B cell (primary cell): ENCODE data around the gene SLCO1A2. TPM values are rescaled to one million over a fixed set of nuclear protein-coding genes. Genes with fewer than 3 reads are reported as not detected.

Experiments used
- ATAC-seq: fragments of 200-7000 bp; cut with Tn5 transposase; one replicate; pipeline ENCODE4 v1.10.0; 2021; ENCODE audit warnings: low read depth, mild to moderate bottlenecking, moderate number of reproducible peaks, moderate library complexity
- CTCF ChIA-PET: fragments of 350-600 bp; sonication (Branson Sonifier 250); formaldehyde crosslinking; loops from one replicate; lab custom pipeline; 2021; ENCODE audit warnings: antibody characterized with exemption, inconsistent platforms; lab: Charles Lee
- POLR2A ChIA-PET: fragments of 350-600 bp; sonication (Branson Sonifier 250); formaldehyde crosslinking; loops from one replicate; lab custom pipeline; 2021; ENCODE audit warnings: antibody characterized with exemption; lab: Charles Lee
- DNase-seq: peaks from one replicate; pipeline ENCODE4 v3.0.0; 2013
- H2AFZ ChIP-seq: 2 replicates; pipeline ENCODE4 v1.6.1; 2012; ENCODE audit warnings: mild to moderate bottlenecking, low read depth, low read length; ENCODE audit not compliant: insufficient read depth, poor library complexity, severe bottlenecking
- H3K27ac ChIP-seq, 2 donors: 1 replicate in 1 of 2; 2 replicates in 1 of 2; pipeline ENCODE4 v1.5.1; 2012 to 2013; ENCODE audit warnings: low read length in 2 of 2, mild to moderate bottlenecking in 2 of 2, moderate library complexity in 1 of 2
- H3K27me3 ChIP-seq, 4 experiments: fragments of 200-600 bp in 1 of 4; sonication (generic) in 1 of 4; replicated peaks in 1 of 4; 1 replicate in 2 of 4; 2 replicates in 2 of 4; pipeline versions ENCODE4 v1.6.1 to v1.7.0; 2013 to 2016; ENCODE audit warnings: low read length in 3 of 4, mild to moderate bottlenecking in 2 of 4, mixed read lengths in 1 of 4, moderate library complexity in 1 of 4; ENCODE audit not compliant: insufficient read depth in 4 of 4, control insufficient read depth in 3 of 4; ENCODE audit errors: control extremely low read depth in 1 of 4
- H3K36me3 ChIP-seq, 2 experiments: replicated peaks in 1 of 2; 1 replicate in 1 of 2; 2 replicates in 1 of 2; pipeline versions ENCODE4 v1.6.1 to v1.7.1; 2013; ENCODE audit warnings: low read length in 1 of 2; ENCODE audit not compliant: insufficient read depth in 2 of 2, control insufficient read depth in 1 of 2; ENCODE audit errors: control extremely low read depth in 1 of 2, extremely low read depth in 1 of 2
- H3K4me1 ChIP-seq, 2 donors: fragments of 200-600 bp in 1 of 2; sonication (generic) in 1 of 2; 1 replicate in 1 of 2; 2 replicates in 1 of 2; pipeline versions ENCODE4 v1.5.1 to v1.6.1; 2013 to 2017; ENCODE audit warnings: low read length in 2 of 2; ENCODE audit not compliant: control insufficient read depth in 2 of 2, insufficient read depth in 2 of 2
- H3K4me2 ChIP-seq: replicated peaks from 2 replicates; pipeline ENCODE3; 2012; ENCODE audit warnings: mild to moderate bottlenecking, low read depth, low read length; ENCODE audit not compliant: poor library complexity, severe bottlenecking
- H3K4me3 ChIP-seq, 5 experiments: fragments of 200-600 bp in 1 of 5; sonication (generic) in 1 of 5; 1 replicate in 3 of 5; 2 replicates in 2 of 5; pipeline versions ENCODE4 v1.5.1 to v1.7.0; 2011 to 2016; ENCODE audit warnings: low read length in 4 of 5, mild to moderate bottlenecking in 4 of 5, low read depth in 2 of 5, control low read depth in 1 of 5, moderate library complexity in 1 of 5; ENCODE audit not compliant: insufficient read depth in 1 of 5; ENCODE audit errors: control extremely low read depth in 1 of 5, extremely low read depth in 1 of 5
- H3K79me2 ChIP-seq: fragments of 200-600 bp; sonication (generic); one replicate; pipeline ENCODE4 v1.6.0; 2016; ENCODE audit warnings: low read length; ENCODE audit not compliant: control insufficient read depth, insufficient read depth
- H3K9ac ChIP-seq: fragments of 200-600 bp; sonication (generic); 2 replicates; pipeline ENCODE4 v1.6.1; 2017; ENCODE audit warnings: mild to moderate bottlenecking, low read length, moderate library complexity
- H3K9me3 ChIP-seq, 3 donors: one replicate each; pipeline versions ENCODE4 v1.6.1 to v1.7.1; 2013; ENCODE audit warnings: low read length in 2 of 3; ENCODE audit not compliant: control insufficient read depth in 2 of 3, insufficient read depth in 1 of 3; ENCODE audit errors: control extremely low read depth in 1 of 3
- H4K20me1 ChIP-seq: 2 replicates; pipeline ENCODE4 v1.6.0; 2012; ENCODE audit warnings: mild to moderate bottlenecking, low read length; ENCODE audit not compliant: insufficient read depth, control insufficient read depth, poor library complexity, severe bottlenecking
- H3K27ac Mint-ChIP-seq: one replicate; pipeline ENCODE4 v1.8.0; 2021; ENCODE audit warnings: mixed read lengths
- H3K27me3 Mint-ChIP-seq: one replicate; pipeline ENCODE4 v1.8.0; 2021; ENCODE audit warnings: mixed read lengths
- H3K4me1 Mint-ChIP-seq: one replicate; pipeline ENCODE4 v1.8.0; 2021; ENCODE audit warnings: mixed read lengths
- H3K4me3 Mint-ChIP-seq: one replicate; pipeline ENCODE4 v1.8.0; 2021; ENCODE audit warnings: mixed read lengths
- H3K9me3 Mint-ChIP-seq: one replicate; pipeline ENCODE4 v1.8.0; 2022; ENCODE audit warnings: mixed read lengths; ENCODE audit not compliant: insufficient read depth
- EZH2 ChIP-seq: IDR thresholded peaks from 2 replicates; pipeline ENCODE4 v1.6.1; 2012; ENCODE audit warnings: borderline replicate concordance, low read depth, mild to moderate bottlenecking, moderate library complexity, low read length; ENCODE audit not compliant: insufficient read depth, poor library complexity, severe bottlenecking
- WGBS: methylation state at CpG from one replicate; pipeline ENCODE4 v1.1.5; 2013; ENCODE audit warnings: missing lambda C conversion rate; ENCODE audit not compliant: insufficient coverage; 5-methylcytosine and 5-hydroxymethylcytosine counted together
- intact Hi-C: fragments of 100-400 bp; cut with micrococcal nuclease; formaldehyde crosslinking; loops from one replicate; pipeline ENCODE4 v1.10.0; 2022
- polyA plus RNA-seq: library from polyadenylated mRNA; depleted of rRNA; stranded (reverse); fragments of >200 nt; gene quantifications from 2 replicates; pipeline ENCODE4 v1.2.3, GENCODE V29; 2012
- total RNA-seq, 2 donors: library from RNA; stranded (reverse); fragments of 120-200 nt in 1 of 2; gene quantifications; 1 replicate in 1 of 2; 2 replicates in 1 of 2; pipeline versions ENCODE4 v1.2.3 to v1.2.4, GENCODE V29; 2013 to 2022
- TF ChIP-seq, protein P1 (sequence below): fragments of 200-600 bp; IDR thresholded peaks from one replicate; pipeline ENCODE4 v1.8.0; 2022; ENCODE audit warnings: antibody characterized with exemption, mild to moderate bottlenecking

SLCO1A2 gene
- total and polyA plus RNA-seq, 2 donors (not counting 1 experiment from before 2014, with no cell fraction given) = not detected

- H3K27ac Mint-ChIP-seq = no peak overlapping the region
- Histone ChIP-seq H3K4me3 (no peak overlapping the region), H2AFZ (no peak overlapping the region), H3K79me2 (no peaks in the 10 kb centered on the region), H3K36me3 (no peaks in the 10 kb centered on the region), H3K4me2 (no peak overlapping the region), H3K9ac (no peak overlapping the region), H3K9me3 (no peaks in the 10 kb centered on the region), H3K4me1 (no peaks in the 10 kb centered on the region), H3K27me3 (peaks cover 0 to 5% (median 0%) of the 10 kb centered on the region in 4 experiments), H3K27ac (no peak overlapping the region), H4K20me1 (no peaks in the 10 kb centered on the region)
- ATAC-seq = no peak
- no peak for DNase-seq
- POLR2A ChIA-PET = no interaction called here
- H3K9me3 Mint-ChIP-seq = no peaks in the 10 kb centered on the region
- 100% methylated on average over 1 of the region's 3 CpGs for WGBS
- intact Hi-C loops = no loop called here
- no peak overlapping the region for H3K4me3 Mint-ChIP-seq
- H3K4me1 Mint-ChIP-seq = no peaks in the 10 kb centered on the region
- TF ChIP-seq EZH2 = no peak
- TF ChIP-seq, protein P1, sequence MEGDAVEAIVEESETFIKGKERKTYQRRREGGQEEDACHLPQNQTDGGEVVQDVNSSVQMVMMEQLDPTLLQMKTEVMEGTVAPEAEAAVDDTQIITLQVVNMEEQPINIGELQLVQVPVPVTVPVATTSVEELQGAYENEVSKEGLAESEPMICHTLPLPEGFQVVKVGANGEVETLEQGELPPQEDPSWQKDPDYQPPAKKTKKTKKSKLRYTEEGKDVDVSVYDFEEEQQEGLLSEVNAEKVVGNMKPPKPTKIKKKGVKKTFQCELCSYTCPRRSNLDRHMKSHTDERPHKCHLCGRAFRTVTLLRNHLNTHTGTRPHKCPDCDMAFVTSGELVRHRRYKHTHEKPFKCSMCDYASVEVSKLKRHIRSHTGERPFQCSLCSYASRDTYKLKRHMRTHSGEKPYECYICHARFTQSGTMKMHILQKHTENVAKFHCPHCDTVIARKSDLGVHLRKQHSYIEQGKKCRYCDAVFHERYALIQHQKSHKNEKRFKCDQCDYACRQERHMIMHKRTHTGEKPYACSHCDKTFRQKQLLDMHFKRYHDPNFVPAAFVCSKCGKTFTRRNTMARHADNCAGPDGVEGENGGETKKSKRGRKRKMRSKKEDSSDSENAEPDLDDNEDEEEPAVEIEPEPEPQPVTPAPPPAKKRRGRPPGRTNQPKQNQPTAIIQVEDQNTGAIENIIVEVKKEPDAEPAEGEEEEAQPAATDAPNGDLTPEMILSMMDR = no peak
- H3K27me3 Mint-ChIP-seq = no peaks in the 10 kb centered on the region
- CTCF ChIA-PET = no interaction called here
Measured at GRCh38 chr12:21379218-21379617, 44.5 kb upstream of the SLCO1A2 start.

GRCh38 chr12:21372602-21373001 is 37.9 kb upstream of the SLCO1A2 start, which contains the start of gene IAPP:
Gene IAPP (plus strand): TSS chr12:21372902. CDS start chr12:21373352, 450 bp downstream.
- DNase-seq (no peak), ATAC-seq (no peak)
- no peaks in the 10 kb centered on the region for H3K27me3 ChIP-seq
- CTCF ChIA-PET = no interaction called here
- H2AFZ ChIP-seq = no peak within 1 kb of the TSS
- H3K27ac ChIP-seq = no peak within 1 kb of the TSS
- WGBS = no CpG with 5 or more reads among the region's 2 CpGs
- H3K27me3 Mint-ChIP-seq = no peaks in the 10 kb centered on the region
- H3K9me3 ChIP-seq = no peaks in the 10 kb centered on the region
- intact Hi-C loops = no loop called here
- no peaks in the 10 kb centered on the region for H4K20me1 ChIP-seq
- H3K9ac ChIP-seq = no peak within 1 kb of the TSS
- no peak within 1 kb of the TSS for H3K4me3 ChIP-seq
- no peaks in the 10 kb centered on the region for H3K79me2 ChIP-seq
- no peaks in the 10 kb centered on the region for H3K36me3 ChIP-seq
- H3K9me3 Mint-ChIP-seq = no peaks in the 10 kb centered on the region
- H3K27ac Mint-ChIP-seq = no peak within 1 kb of the TSS
- no peak within 1 kb of the TSS for H3K4me3 Mint-ChIP-seq
- peaks cover 2% of the 10 kb centered on the region for H3K4me1 Mint-ChIP-seq
- POLR2A ChIA-PET = no interaction called here
- no peak within 1 kb of the TSS for H3K4me2 ChIP-seq
- TF ChIP-seq, protein P1 = no peak
- H3K4me1 ChIP-seq = no peaks in the 10 kb centered on the region
